CD14-positive monocyte (primary cell): ENCODE data around the gene CUBN. TPM values are rescaled to one million over a fixed set of nuclear protein-coding genes. Genes with fewer than 3 reads are reported as not detected.
A peak's percentile ranks its signal among the peaks of the same experiment; 100 is the strongest.

ENCODE experiments used
- DNase-seq, 3 donors: peaks; one replicate each; pipeline ENCODE4 v3.0.0-alpha.2; 2011 to 2022
- H2AFZ ChIP-seq: 2 replicates; pipeline ENCODE4 v1.6.0; 2012; ENCODE audit warnings: mild to moderate bottlenecking, low read depth, low read length, inconsistent platforms; ENCODE audit not compliant: insufficient read depth, poor library complexity, severe bottlenecking
- H3K27ac ChIP-seq, 2 donors: 1 replicate in 1 of 2; 2 replicates in 1 of 2; pipeline ENCODE4 v1.5.1; 2012 to 2013; ENCODE audit warnings: low read length in 2 of 2, control low read depth in 1 of 2, inconsistent platforms in 1 of 2, low read depth in 1 of 2, mild to moderate bottlenecking in 1 of 2
- H3K27me3 ChIP-seq, 2 donors: one replicate each; pipeline versions ENCODE4 v1.6.0 to v1.6.1; 2011 to 2013; ENCODE audit warnings: low read length in 2 of 2; ENCODE audit not compliant: control insufficient read depth in 2 of 2, insufficient read depth in 2 of 2
- H3K36me3 ChIP-seq, 2 donors: replicated peaks in 1 of 2; 1 replicate in 1 of 2; 2 replicates in 1 of 2; pipeline versions ENCODE4 v1.5.1 to v1.6.1; 2012 to 2013; ENCODE audit warnings: low read length in 2 of 2, control low read depth in 1 of 2, inconsistent platforms in 1 of 2, mild to moderate bottlenecking in 1 of 2; ENCODE audit not compliant: insufficient read depth in 2 of 2, control insufficient read depth in 1 of 2
- H3K4me1 ChIP-seq, 2 donors: 1 replicate in 1 of 2; 2 replicates in 1 of 2; pipeline versions ENCODE4 v1.5.1 to v1.6.1; 2012 to 2013; ENCODE audit warnings: low read length in 2 of 2, control low read depth in 1 of 2, inconsistent platforms in 1 of 2, mild to moderate bottlenecking in 1 of 2, moderate library complexity in 1 of 2; ENCODE audit not compliant: insufficient read depth in 2 of 2, control insufficient read depth in 1 of 2
- H3K4me2 ChIP-seq: replicated peaks from 2 replicates; pipeline ENCODE3; 2012; ENCODE audit warnings: low read length, moderate library complexity, mild to moderate bottlenecking; ENCODE audit not compliant: poor library complexity, severe bottlenecking; ENCODE audit errors: extremely low read depth
- H3K4me3 ChIP-seq, 3 experiments: fragments of 200-600 bp in 1 of 3; sonication (generic) in 1 of 3; replicated peaks in 1 of 3; 1 replicate in 2 of 3; 2 replicates in 1 of 3; pipeline ENCODE4 v1.5.1; 2011 to 2013; ENCODE audit warnings: low read length in 3 of 3, mild to moderate bottlenecking in 3 of 3, control low read depth in 2 of 3, low read depth in 2 of 3, inconsistent platforms in 1 of 3, moderate library complexity in 1 of 3
- H3K79me2 ChIP-seq: 2 replicates; pipeline ENCODE4 v1.6.0; 2012; ENCODE audit warnings: mild to moderate bottlenecking, control low read depth, inconsistent platforms, low read length, moderate library complexity; ENCODE audit not compliant: insufficient read depth
- H3K9ac ChIP-seq: 2 replicates; pipeline ENCODE4 v1.6.0; 2017; ENCODE audit warnings: low read length, mild to moderate bottlenecking; ENCODE audit not compliant: insufficient read depth, poor library complexity, severe bottlenecking
- H3K9me3 ChIP-seq, 2 donors: replicated peaks in 1 of 2; 1 replicate in 1 of 2; 2 replicates in 1 of 2; pipeline versions ENCODE4 v1.5.1 to v1.6.1; 2012 to 2013; ENCODE audit warnings: low read length in 2 of 2, control low read depth in 1 of 2; ENCODE audit not compliant: control insufficient read depth in 1 of 2, insufficient read depth in 1 of 2
- H4K20me1 ChIP-seq: 2 replicates; pipeline ENCODE4 v1.6.0; 2012; ENCODE audit warnings: mild to moderate bottlenecking, low read length, control low read depth, moderate library complexity; ENCODE audit not compliant: insufficient read depth
- H3K27ac Mint-ChIP-seq, 7 donors: one replicate each; pipeline ENCODE4 v1.8.0; 2020; ENCODE audit warnings: mild to moderate bottlenecking in 7 of 7, mixed read lengths in 7 of 7, moderate library complexity in 6 of 7, inconsistent platforms in 2 of 7
- H3K27me3 Mint-ChIP-seq, 3 donors: one replicate each; pipeline ENCODE4 v1.8.0; 2021 to 2022; ENCODE audit warnings: low read depth in 3 of 3, mild to moderate bottlenecking in 3 of 3, mixed read lengths in 3 of 3, moderate library complexity in 3 of 3, inconsistent platforms in 1 of 3
- H3K36me3 Mint-ChIP-seq, 2 donors: one replicate each; pipeline ENCODE4 v1.8.0; 2020; ENCODE audit warnings: mixed read lengths in 2 of 2, inconsistent platforms in 1 of 2, mild to moderate bottlenecking in 1 of 2
- H3K4me1 Mint-ChIP-seq: one replicate; pipeline ENCODE4 v1.8.0; 2020; ENCODE audit warnings: mild to moderate bottlenecking, mixed read lengths
- H3K4me3 Mint-ChIP-seq, 2 donors: one replicate each; pipeline ENCODE4 v1.8.0; 2020; ENCODE audit warnings: mild to moderate bottlenecking in 2 of 2, mixed read lengths in 2 of 2, moderate library complexity in 1 of 2
- H3K9me3 Mint-ChIP-seq, 7 donors: one replicate each; pipeline ENCODE4 v1.8.0; 2020 to 2022; ENCODE audit warnings: mixed read lengths in 7 of 7, mild to moderate bottlenecking in 6 of 7, moderate library complexity in 6 of 7, inconsistent platforms in 2 of 7
- WGBS: methylation state at CpG from one replicate; pipeline ENCODE4 v1.1.5; 2013; ENCODE audit warnings: missing lambda C conversion rate; ENCODE audit not compliant: insufficient coverage; 5-methylcytosine and 5-hydroxymethylcytosine counted together
- intact Hi-C, 2 donors: fragments of 100-400 bp; cut with micrococcal nuclease; formaldehyde crosslinking; loops; one replicate each; pipeline versions ENCODE4 v1.15.0 to v1.15.1; 2023
- polyA plus RNA-seq, 3 donors: library from polyadenylated mRNA; depleted of rRNA in 1 of 3; unstranded in 2 of 3; stranded (reverse) in 1 of 3; fragments of 300-500 nt in 2 of 3; fragments of >200 nt in 1 of 3; fragmentation: Illumina TruSeq in 2 of 3; gene quantifications; 1 replicate in 2 of 3; 2 replicates in 1 of 3; pipeline ENCODE4 v1.2.3, GENCODE V29; 2012 to 2021
- TF ChIP-seq, protein P1 (sequence below): fragments of 200-600 bp; IDR thresholded peaks from one replicate; pipeline ENCODE4 v1.8.0; 2022; ENCODE audit warnings: antibody characterized with exemption, mild to moderate bottlenecking

CUBN gene
- polyA plus RNA-seq, 3 donors: 0.95 TPM; not detected in 2

DNA sequence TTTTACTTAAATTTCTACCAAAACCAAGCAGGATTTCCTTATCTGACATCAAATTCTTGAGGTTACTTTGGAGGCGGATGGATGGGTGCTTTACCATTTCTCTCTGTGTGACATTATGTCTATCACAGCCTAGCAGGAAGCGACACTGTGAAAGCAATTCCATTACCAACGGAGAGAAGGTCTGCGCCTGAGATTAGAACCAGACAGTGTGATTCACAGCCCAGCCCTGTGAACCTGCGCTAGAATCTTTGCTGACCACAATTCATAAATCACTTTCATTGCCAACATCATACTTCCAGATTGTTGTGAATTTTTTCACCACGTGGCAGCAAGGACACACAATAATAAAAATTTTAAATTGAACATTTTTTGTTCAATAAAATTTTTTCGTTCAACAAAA lies 126.5 kb downstream of the CUBN start:
- Mint-ChIP-seq H3K27me3 (peaks cover 0 to 14% (median 3%) of the 10 kb centered on the region in 3 donors), H3K9me3 (peaks cover 0 to 7% (median 5%) of the 10 kb centered on the region in 7 donors), H3K4me1 (peaks cover 21% of the 10 kb centered on the region), H3K27ac (peak overlapping the region in 5 of 7 donors; percentile 20 to 85 (median 47)), H3K4me3 (no peak overlapping the region), H3K36me3 (no peaks in the 10 kb centered on the region)
- TF ChIP-seq, protein P1, sequence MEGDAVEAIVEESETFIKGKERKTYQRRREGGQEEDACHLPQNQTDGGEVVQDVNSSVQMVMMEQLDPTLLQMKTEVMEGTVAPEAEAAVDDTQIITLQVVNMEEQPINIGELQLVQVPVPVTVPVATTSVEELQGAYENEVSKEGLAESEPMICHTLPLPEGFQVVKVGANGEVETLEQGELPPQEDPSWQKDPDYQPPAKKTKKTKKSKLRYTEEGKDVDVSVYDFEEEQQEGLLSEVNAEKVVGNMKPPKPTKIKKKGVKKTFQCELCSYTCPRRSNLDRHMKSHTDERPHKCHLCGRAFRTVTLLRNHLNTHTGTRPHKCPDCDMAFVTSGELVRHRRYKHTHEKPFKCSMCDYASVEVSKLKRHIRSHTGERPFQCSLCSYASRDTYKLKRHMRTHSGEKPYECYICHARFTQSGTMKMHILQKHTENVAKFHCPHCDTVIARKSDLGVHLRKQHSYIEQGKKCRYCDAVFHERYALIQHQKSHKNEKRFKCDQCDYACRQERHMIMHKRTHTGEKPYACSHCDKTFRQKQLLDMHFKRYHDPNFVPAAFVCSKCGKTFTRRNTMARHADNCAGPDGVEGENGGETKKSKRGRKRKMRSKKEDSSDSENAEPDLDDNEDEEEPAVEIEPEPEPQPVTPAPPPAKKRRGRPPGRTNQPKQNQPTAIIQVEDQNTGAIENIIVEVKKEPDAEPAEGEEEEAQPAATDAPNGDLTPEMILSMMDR: no peak
- H3K27ac ChIP-seq: no peak overlapping the region
- H3K9me3 ChIP-seq: peaks cover 0 to 5% of the 10 kb centered on the region in 2 donors
- H3K4me2 ChIP-seq: no peak overlapping the region
- H3K27me3 ChIP-seq: peaks cover 0 to 4% of the 10 kb centered on the region in 2 donors
- H3K4me1 ChIP-seq: peaks cover 10 to 12% of the 10 kb centered on the region in 2 donors
- H4K20me1 ChIP-seq: no peaks in the 10 kb centered on the region
- H3K36me3 ChIP-seq: no peaks in the 10 kb centered on the region
- no peak overlapping the region for H2AFZ ChIP-seq
- intact Hi-C loops: loop anchor here in 1 of 2 donors (5.0 kb wide), 1 partner anchor 36 kb away; no protein-coding TSS in a partner anchor
- no peaks in the 10 kb centered on the region for H3K79me2 ChIP-seq
- 0% methylated on average over 4 of the region's 7 CpGs for WGBS
- H3K9ac ChIP-seq: no peak overlapping the region
- peak; percentile 40 to 76 (median 71) for DNase-seq
- H3K4me3 ChIP-seq: no peak overlapping the region

- Histone ChIP-seq H2AFZ (no peak overlapping the region), H4K20me1 (no peaks in the 10 kb centered on the region), H3K79me2 (no peaks in the 10 kb centered on the region), H3K27ac (no peak overlapping the region), H3K4me2 (no peak overlapping the region), H3K9me3 (peaks cover 0 to 5% of the 10 kb centered on the region in 2 donors), H3K4me3 (no peak overlapping the region), H3K36me3 (no peaks in the 10 kb centered on the region), H3K27me3 (peaks cover 0 to 4% of the 10 kb centered on the region in 2 donors), H3K4me1 (peaks cover 10 to 12% of the 10 kb centered on the region in 2 donors), H3K9ac (no peak overlapping the region)
- intact Hi-C loops: loop anchor here in 1 of 2 donors (5.0 kb wide), 1 partner anchor 35 kb away; no protein-coding TSS in a partner anchor
- DNase-seq: peak; percentile 46 to 87 (median 71)
- TF ChIP-seq, protein P1: no peak
- peaks cover 0 to 7% (median 5%) of the 10 kb centered on the region in 7 donors for H3K9me3 Mint-ChIP-seq
- peaks cover 0 to 12% (median 3%) of the 10 kb centered on the region in 3 donors for H3K27me3 Mint-ChIP-seq
- 92% methylated on average over 2 of the region's 8 CpGs for WGBS
- H3K4me1 Mint-ChIP-seq: peaks cover 18% of the 10 kb centered on the region
- H3K27ac Mint-ChIP-seq: peak overlapping the region in 5 of 7 donors; percentile 20 to 89 (median 85)
- H3K4me3 Mint-ChIP-seq: no peak overlapping the region
- H3K36me3 Mint-ChIP-seq: no peaks in the 10 kb centered on the region
Measured at GRCh38 chr10:17001961-17002749, 127.5 kb downstream of the CUBN start.
